Neural crest cell (in vitro differentiated cells): ENCODE results near the gene HAPLN2. TPM values are rescaled to one million over a fixed set of nuclear protein-coding genes. Genes with fewer than 3 reads are reported as not detected.
A peak's percentile ranks its signal among the peaks of the same experiment; 100 is the strongest.

Source experiments
- DNase-seq: peaks from one replicate; pipeline ENCODE4 v3.0.0; 2021; ENCODE audit warnings: low read depth, mixed read lengths, low spot score
- H3K27ac Mint-ChIP-seq: one replicate; pipeline ENCODE4 v1.8.0; 2021; ENCODE audit warnings: mild to moderate bottlenecking, mixed read lengths; ENCODE audit not compliant: unreplicated experiment
- H3K27me3 Mint-ChIP-seq: 2 replicates; pipeline ENCODE4 v1.8.0; 2021; ENCODE audit warnings: low read depth, mild to moderate bottlenecking, mixed read lengths
- H3K36me3 Mint-ChIP-seq: 2 replicates; pipeline ENCODE4 v1.8.0; 2021; ENCODE audit warnings: low read depth, mild to moderate bottlenecking, mixed read lengths
- H3K4me1 Mint-ChIP-seq: 2 replicates; pipeline ENCODE4 v1.8.0; 2021; ENCODE audit warnings: mixed read lengths
- H3K4me3 Mint-ChIP-seq: one replicate; pipeline ENCODE4 v1.8.0; 2021; ENCODE audit warnings: mild to moderate bottlenecking, mixed read lengths
- H3K9me3 Mint-ChIP-seq: 2 replicates; pipeline ENCODE4 v1.8.0; 2021; ENCODE audit warnings: mixed read lengths
- total RNA-seq: library from RNA; stranded (reverse); gene quantifications from 2 replicates; pipeline ENCODE4 v1.2.1, GENCODE V29; 2021
- TF ChIP-seq, protein P1 (sequence below): fragments of 200-600 bp; sonication (generic); conservative IDR thresholded peaks from 2 replicates; pipeline ENCODE4 v1.5.0; 2021; ENCODE audit warnings: antibody characterized with exemption, mild to moderate bottlenecking

HAPLN2 gene
- total RNA-seq, 1 donor from 2014 or later: 0.70 TPM

DNA sequence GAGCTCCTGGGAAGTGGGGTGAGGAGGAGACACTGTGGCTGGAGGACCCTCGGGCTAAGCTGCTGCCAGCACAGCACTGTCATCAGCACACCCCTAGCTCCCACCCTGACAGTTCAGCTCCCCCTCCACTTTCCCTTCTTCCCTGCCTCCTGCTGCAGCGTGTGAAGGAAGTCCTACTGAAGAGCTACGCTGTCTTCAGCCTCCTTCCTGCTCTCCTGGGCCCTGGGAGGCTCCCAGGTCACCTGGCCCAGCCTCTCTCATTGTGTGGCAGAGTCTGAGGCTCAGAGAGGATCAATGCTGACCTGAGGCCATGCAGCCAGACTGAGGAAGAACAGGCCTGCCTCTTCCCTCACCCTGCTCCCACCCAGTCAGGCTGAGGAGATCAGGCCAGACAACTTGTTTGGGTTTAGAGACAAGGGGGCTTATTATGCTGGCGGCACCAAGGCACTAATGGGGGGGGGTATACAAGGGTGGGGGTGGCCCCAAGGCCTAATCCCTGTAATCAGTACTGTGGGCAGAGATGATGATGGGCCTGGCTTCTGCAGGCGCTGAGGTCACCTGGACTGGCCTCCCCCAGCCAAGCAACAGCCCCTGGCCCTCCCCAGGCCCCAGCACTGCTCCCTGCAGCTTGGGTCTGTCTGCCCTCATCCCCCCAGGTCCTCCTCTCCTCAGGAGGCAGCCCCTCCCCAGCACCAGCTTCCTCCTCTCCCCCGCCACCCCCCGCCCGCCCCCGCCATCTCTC, 48.9 kb downstream of the HAPLN2 start:
- Mint-ChIP-seq H3K9me3 (no peaks in the 10 kb centered on the region), H3K27me3 (peaks cover 40% of the 10 kb centered on the region), H3K27ac (peak overlapping the region; percentile 94), H3K36me3 (peaks cover 24% of the 10 kb centered on the region), H3K4me1 (peaks cover 91% of the 10 kb centered on the region), H3K4me3 (peak overlapping the region; percentile 86)
- DNase-seq: no peak
- TF ChIP-seq, protein P1, sequence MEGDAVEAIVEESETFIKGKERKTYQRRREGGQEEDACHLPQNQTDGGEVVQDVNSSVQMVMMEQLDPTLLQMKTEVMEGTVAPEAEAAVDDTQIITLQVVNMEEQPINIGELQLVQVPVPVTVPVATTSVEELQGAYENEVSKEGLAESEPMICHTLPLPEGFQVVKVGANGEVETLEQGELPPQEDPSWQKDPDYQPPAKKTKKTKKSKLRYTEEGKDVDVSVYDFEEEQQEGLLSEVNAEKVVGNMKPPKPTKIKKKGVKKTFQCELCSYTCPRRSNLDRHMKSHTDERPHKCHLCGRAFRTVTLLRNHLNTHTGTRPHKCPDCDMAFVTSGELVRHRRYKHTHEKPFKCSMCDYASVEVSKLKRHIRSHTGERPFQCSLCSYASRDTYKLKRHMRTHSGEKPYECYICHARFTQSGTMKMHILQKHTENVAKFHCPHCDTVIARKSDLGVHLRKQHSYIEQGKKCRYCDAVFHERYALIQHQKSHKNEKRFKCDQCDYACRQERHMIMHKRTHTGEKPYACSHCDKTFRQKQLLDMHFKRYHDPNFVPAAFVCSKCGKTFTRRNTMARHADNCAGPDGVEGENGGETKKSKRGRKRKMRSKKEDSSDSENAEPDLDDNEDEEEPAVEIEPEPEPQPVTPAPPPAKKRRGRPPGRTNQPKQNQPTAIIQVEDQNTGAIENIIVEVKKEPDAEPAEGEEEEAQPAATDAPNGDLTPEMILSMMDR: no peak

DNA sequence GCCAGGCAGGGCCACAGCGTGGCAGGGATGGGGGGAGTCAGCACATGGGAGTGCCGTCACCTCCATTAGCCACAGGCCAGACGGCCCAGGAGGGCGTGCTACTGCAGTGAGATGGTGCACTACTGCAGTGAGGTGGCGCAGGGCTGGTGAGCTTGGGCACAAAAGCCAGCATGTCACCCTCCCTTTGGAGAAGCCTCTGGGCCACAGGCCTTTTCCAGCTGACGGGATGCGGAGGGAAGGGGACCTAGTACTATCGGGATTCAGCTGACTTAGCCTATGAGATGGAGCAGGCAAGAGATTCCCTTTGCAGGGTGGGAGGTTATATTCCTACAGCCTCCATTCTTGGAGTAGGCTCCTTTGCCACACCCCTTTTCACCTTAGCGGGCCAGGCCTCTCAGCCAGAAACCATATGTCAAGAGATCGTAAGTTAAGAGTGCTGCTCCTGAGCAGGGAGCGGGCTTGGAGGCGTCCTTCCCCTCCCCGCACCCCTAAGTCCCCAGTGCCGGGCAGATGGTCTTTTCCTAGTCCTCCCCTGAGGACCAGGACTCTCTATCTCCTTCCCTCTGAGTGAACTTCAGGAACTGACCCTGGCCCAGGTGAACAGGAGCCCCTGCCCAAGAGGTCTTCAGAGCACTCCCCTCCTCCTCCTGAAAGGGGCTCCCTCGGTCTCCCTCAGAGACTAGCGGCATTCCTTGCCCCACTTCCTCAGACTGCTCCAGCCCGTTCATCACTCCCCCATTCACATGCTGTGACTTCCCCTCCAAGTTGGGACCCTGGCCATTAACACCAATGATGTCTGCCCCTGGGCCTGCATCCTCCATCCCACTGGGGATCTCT, 49.8 kb downstream of the HAPLN2 start:
- H3K9me3 Mint-ChIP-seq: no peaks in the 10 kb centered on the region
- DNase-seq: no peak
- H3K27me3 Mint-ChIP-seq: peaks cover 47% of the 10 kb centered on the region
- H3K36me3 Mint-ChIP-seq: peaks cover 31% of the 10 kb centered on the region
- H3K4me1 Mint-ChIP-seq: peaks cover 91% of the 10 kb centered on the region
- H3K27ac Mint-ChIP-seq: peak overlapping the region; percentile 94
- peak overlapping the region; percentile 77 for H3K4me3 Mint-ChIP-seq
- TF ChIP-seq, protein P1: no peak

DNA sequence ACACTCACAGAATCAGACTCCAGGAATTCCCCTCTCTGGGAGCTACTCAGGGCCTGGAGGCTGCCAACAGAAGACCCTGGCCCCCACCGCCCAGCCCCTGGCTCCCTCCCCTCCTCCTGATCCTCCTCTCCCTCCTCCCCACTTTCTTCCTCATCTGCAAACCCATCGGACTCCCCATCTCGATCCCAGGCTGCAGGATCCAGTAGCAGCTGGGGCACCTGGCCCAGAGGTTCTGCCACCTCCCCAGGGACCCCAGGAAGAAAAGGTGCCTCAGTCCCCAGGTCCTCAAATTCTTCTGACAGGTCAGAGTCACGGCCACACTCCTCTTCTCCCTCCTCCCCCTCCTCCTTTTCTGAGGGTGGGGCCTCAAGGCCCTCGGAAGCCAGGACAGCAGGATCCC, 50.6 kb downstream of the HAPLN2 start:
- TF ChIP-seq, protein P1: no peak
- Mint-ChIP-seq H3K27ac (peak overlapping the region; percentile 43), H3K27me3 (peaks cover 41% of the 10 kb centered on the region), H3K4me3 (peak overlapping the region; percentile 77), H3K9me3 (no peaks in the 10 kb centered on the region), H3K4me1 (peaks cover 91% of the 10 kb centered on the region), H3K36me3 (peaks cover 31% of the 10 kb centered on the region)
- DNase-seq: no peak

DNA sequence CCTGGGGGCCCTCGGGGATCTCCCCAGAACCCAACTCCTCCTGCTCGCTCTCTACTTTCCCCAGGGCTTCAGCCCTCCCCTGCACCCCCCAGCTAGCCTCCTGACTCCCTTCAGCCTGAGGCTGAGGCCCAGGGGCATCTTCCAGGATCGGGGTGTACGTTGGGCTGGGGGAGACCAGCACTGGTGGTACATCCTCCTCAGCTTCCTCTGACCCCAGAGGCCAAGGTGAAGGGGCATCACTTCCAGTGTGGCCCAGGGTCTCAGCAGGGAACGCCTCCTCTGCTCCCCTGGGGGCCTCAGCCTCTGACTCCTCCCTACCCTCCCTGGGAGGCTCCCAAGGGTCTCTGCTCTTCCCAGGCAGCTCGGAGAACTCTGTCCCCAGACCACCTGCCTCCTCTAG, 51.1 kb downstream of the HAPLN2 start:
- Mint-ChIP-seq H3K4me1 (peaks cover 91% of the 10 kb centered on the region), H3K4me3 (peak overlapping the region; percentile 31)

DNA sequence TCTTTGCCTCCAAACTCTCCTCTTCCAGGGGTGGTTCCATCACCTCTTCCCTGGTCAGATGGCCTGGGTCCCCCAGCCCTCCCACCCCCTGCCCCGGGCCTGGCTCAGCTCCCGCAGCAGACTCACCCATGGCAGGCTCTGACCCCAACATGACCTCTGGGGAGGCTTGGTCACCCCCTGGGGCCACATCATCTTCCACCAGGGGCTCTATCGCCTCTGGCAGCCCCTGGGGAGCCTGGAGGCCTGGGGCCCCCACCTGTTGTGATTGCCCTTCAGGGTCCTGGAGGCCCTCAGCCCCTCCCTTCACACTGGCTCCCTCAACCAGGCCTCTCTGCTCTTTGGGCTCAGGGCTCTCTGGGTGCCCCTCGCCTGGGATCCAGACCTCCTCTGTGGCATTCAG, 51.6 kb downstream of the HAPLN2 start:
- Mint-ChIP-seq H3K4me3 (peak overlapping the region; percentile 62), H3K9me3 (no peaks in the 10 kb centered on the region), H3K36me3 (peaks cover 31% of the 10 kb centered on the region), H3K27me3 (peaks cover 33% of the 10 kb centered on the region), H3K4me1 (peaks cover 91% of the 10 kb centered on the region), H3K27ac (peak overlapping the region; percentile 90)
- TF ChIP-seq, protein P1: no peak
- DNase-seq: no peak

More for the DNA sequence above, 51.1 kb downstream of the HAPLN2 start:
- TF ChIP-seq, protein P1: no peak
- DNase-seq: no peak
- Mint-ChIP-seq H3K9me3 (no peaks in the 10 kb centered on the region), H3K27ac (no peak overlapping the region), H3K27me3 (peaks cover 38% of the 10 kb centered on the region), H3K36me3 (peaks cover 31% of the 10 kb centered on the region)
